GM19395 (cell line): ENCODE measurements around the gene SERPINA1.

ENCODE experiments used
- ATAC-seq: cut with Tn5 transposase; IDR thresholded peaks from one replicate; pipeline ENCODE4 v1.9.1; 2021; ENCODE audit warnings: mild to moderate bottlenecking, moderate library complexity; ENCODE audit not compliant: unreplicated experiment

SERPINA1 gene

GRCh38 chr14:94349276-94349675, 39.1 kb downstream of the SERPINA1 start:
- ATAC-seq = no peak

GRCh38 chr14:94348836-94349235, 39.6 kb downstream of the SERPINA1 start:
- no peak for ATAC-seq

GRCh38 chr14:94346841-94347240, 41.6 kb downstream of the SERPINA1 start:
- peak; percentile 19 for ATAC-seq

GRCh38 chr14:94346065-94346786, 42.2 kb downstream of the SERPINA1 start:
- ATAC-seq = peak; percentile 64

GRCh38 chr14:94345344-94346064, 42.9 kb downstream of the SERPINA1 start:
- no peak for ATAC-seq

- no peak for ATAC-seq
Measured at GRCh38 chr14:94344389-94344788, 44.0 kb downstream of the SERPINA1 start.

- ATAC-seq = no peak
Measured at GRCh38 chr14:94343238-94344005, 45.0 kb downstream of the SERPINA1 start.

GRCh38 chr14:94342334-94342934, 46.0 kb downstream of the SERPINA1 start:
- ATAC-seq = no peak

- no peak for ATAC-seq
Measured at GRCh38 chr14:94341656-94342333, 46.6 kb downstream of the SERPINA1 start.

GRCh38 chr14:94340533-94340932, 47.9 kb downstream of the SERPINA1 start:
- no peak for ATAC-seq

- ATAC-seq = no peak
Measured at GRCh38 chr14:94338023-94338422, 50.4 kb downstream of the SERPINA1 start.

- no peak for ATAC-seq
Measured at GRCh38 chr14:94337274-94337673, 51.1 kb downstream of the SERPINA1 start.

GRCh38 chr14:94334872-94335271, 53.5 kb downstream of the SERPINA1 start:
- no peak for ATAC-seq

GRCh38 chr14:94332587-94332986, 55.8 kb downstream of the SERPINA1 start:
- no peak for ATAC-seq

- ATAC-seq = no peak
Measured at GRCh38 chr14:94332063-94332583, 56.3 kb downstream of the SERPINA1 start.

GRCh38 chr14:94331462-94331861, 56.9 kb downstream of the SERPINA1 start:
- no peak for ATAC-seq

GRCh38 chr14:94330857-94331256, 57.5 kb downstream of the SERPINA1 start:
- no peak for ATAC-seq

- ATAC-seq = no peak
Measured at GRCh38 chr14:94330432-94330831, 58.0 kb downstream of the SERPINA1 start.

- ATAC-seq = no peak
Measured at GRCh38 chr14:94329857-94330256, 58.5 kb downstream of the SERPINA1 start.

GRCh38 chr14:94328196-94328595, 60.2 kb downstream of the SERPINA1 start:
- no peak for ATAC-seq
